Measurements from ENCODE around the gene NHSL2. TPM values are rescaled to one million over a fixed set of nuclear protein-coding genes. Genes with fewer than 3 reads are reported as not detected.

NHSL2 gene
- total RNA-seq, 1 donor from 2014 or later, result 4.0 TPM

GRCh38 chrX:72040506-72040905 is 129.9 kb downstream of the NHSL2 start:
- H3K27ac Mint-ChIP-seq, result no peak overlapping the region
- H3K9me3 Mint-ChIP-seq, result peaks cover 9% of the 10 kb centered on the region
- no peaks in the 10 kb centered on the region for H3K36me3 ChIP-seq

GRCh38 chrX:72041176-72041575 is 130.5 kb downstream of the NHSL2 start:
- Histone ChIP-seq H3K27ac (no peak overlapping the region), H3K9me3 (ENCODE audit: low read depth) (no peaks in the 10 kb centered on the region), H2AFZ (replicated peaks) (no peak overlapping the region), H3K4me2 (no peak overlapping the region), H3K4me1 (no peaks in the 10 kb centered on the region), H3K79me2 (ENCODE audit: low read depth) (no peaks in the 10 kb centered on the region), H3F3A (ENCODE audit: low read depth) (no peaks in the 10 kb centered on the region), H3K36me3 (no peaks in the 10 kb centered on the region), H3K9ac (no peak overlapping the region), H3K27me3 (no peaks in the 10 kb centered on the region), H3K4me3 (no peak overlapping the region), H4K20me1 (ENCODE audit: low read depth) (peaks cover 6% of the 10 kb centered on the region)
- no peak overlapping the region for H3K4me3 Mint-ChIP-seq
- no peaks in the 10 kb centered on the region for H3K27me3 Mint-ChIP-seq (ENCODE audit: insufficient read depth, low read depth)
- no peak overlapping the region for H3K27ac Mint-ChIP-seq
- TF ChIP-seq EZH2 (IDR thresholded peaks at IDR 0.05) (no peak), EZH2phosphoT487 (IDR thresholded peaks at IDR 0.05) (no peak), CTCF (IDR thresholded peaks at IDR 0.05) (no peak)
- DNase-seq (ENCODE audit: low spot score), result no peak
- peaks cover 5% of the 10 kb centered on the region for H3K36me3 Mint-ChIP-seq
- H3K4me1 Mint-ChIP-seq, result peaks cover 17% of the 10 kb centered on the region
- H3K9me3 Mint-ChIP-seq, result peaks cover 9% of the 10 kb centered on the region

More at GRCh38 chrX:72040506-72040905, 129.9 kb downstream of the NHSL2 start:
- TF ChIP-seq EZH2phosphoT487 (IDR thresholded peaks at IDR 0.05) (no peak), CTCF (IDR thresholded peaks at IDR 0.05) (no peak), EZH2 (IDR thresholded peaks at IDR 0.05) (no peak)
- H3K4me1 ChIP-seq, result no peaks in the 10 kb centered on the region
- no peak overlapping the region for H3K4me3 ChIP-seq
- Mint-ChIP-seq H3K27me3 (ENCODE audit: insufficient read depth, low read depth) (no peaks in the 10 kb centered on the region), H3K4me3 (no peak overlapping the region), H3K4me1 (peaks cover 10% of the 10 kb centered on the region), H3K36me3 (peaks cover 5% of the 10 kb centered on the region)
- H3K79me2 ChIP-seq (ENCODE audit: low read depth), result no peaks in the 10 kb centered on the region
- H3K4me2 ChIP-seq, result no peak overlapping the region
- H3K9ac ChIP-seq, result no peak overlapping the region
- H3F3A ChIP-seq (ENCODE audit: low read depth), result no peaks in the 10 kb centered on the region
- no peaks in the 10 kb centered on the region for H3K9me3 ChIP-seq (ENCODE audit: low read depth)
- H3K27me3 ChIP-seq, result no peaks in the 10 kb centered on the region
- no peak overlapping the region for H2AFZ ChIP-seq (replicated peaks)
- DNase-seq (ENCODE audit: low spot score), result no peak
- no peak overlapping the region for H3K27ac ChIP-seq
- peaks cover 4% of the 10 kb centered on the region for H4K20me1 ChIP-seq (ENCODE audit: low read depth)

GRCh38 chrX:72041871-72042851 is 131.5 kb downstream of the NHSL2 start:
- peaks cover 6% of the 10 kb centered on the region for H4K20me1 ChIP-seq (ENCODE audit: low read depth)
- no peak overlapping the region for H3K9ac ChIP-seq
- H3K4me1 ChIP-seq, result no peaks in the 10 kb centered on the region
- DNase-seq (ENCODE audit: low spot score), result no peak
- H3K36me3 Mint-ChIP-seq, result no peaks in the 10 kb centered on the region
- no peak overlapping the region for H3K4me3 Mint-ChIP-seq
- H3K27me3 Mint-ChIP-seq (ENCODE audit: insufficient read depth, low read depth), result peaks cover 2% of the 10 kb centered on the region
- H3K4me1 Mint-ChIP-seq, result peaks cover 22% of the 10 kb centered on the region
- H3K4me2 ChIP-seq, result no peak overlapping the region
- H3K79me2 ChIP-seq (ENCODE audit: low read depth), result no peaks in the 10 kb centered on the region
- no peak overlapping the region for H3K4me3 ChIP-seq
- TF ChIP-seq EZH2phosphoT487 (IDR thresholded peaks at IDR 0.05), result no peak
- H3F3A ChIP-seq (ENCODE audit: low read depth), result no peaks in the 10 kb centered on the region
- no peak overlapping the region for H2AFZ ChIP-seq (replicated peaks)
- H3K9me3 ChIP-seq (ENCODE audit: low read depth), result no peaks in the 10 kb centered on the region
- peak overlapping the region; percentile 42 for H3K27ac Mint-ChIP-seq
- H3K9me3 Mint-ChIP-seq, result peaks cover 2% of the 10 kb centered on the region
- no peaks in the 10 kb centered on the region for H3K36me3 ChIP-seq
- H3K27me3 ChIP-seq, result no peaks in the 10 kb centered on the region
- no peak overlapping the region for H3K27ac ChIP-seq

GRCh38 chrX:72042852-72043248 is 132.2 kb downstream of the NHSL2 start:
- no peaks in the 10 kb centered on the region for H3K36me3 Mint-ChIP-seq
- H3K4me1 Mint-ChIP-seq, result peaks cover 22% of the 10 kb centered on the region
- H3K27ac Mint-ChIP-seq, result no peak overlapping the region
- peaks cover 4% of the 10 kb centered on the region for H3K27me3 Mint-ChIP-seq (ENCODE audit: insufficient read depth, low read depth)
- H3K27ac ChIP-seq, result no peak overlapping the region
- TF ChIP-seq CTCF (IDR thresholded peaks at IDR 0.05), result no peak
- no peak for TF ChIP-seq EZH2 (IDR thresholded peaks at IDR 0.05)
- TF ChIP-seq EZH2phosphoT487 (IDR thresholded peaks at IDR 0.05), result no peak
- DNase-seq (ENCODE audit: low spot score), result no peak
- H2AFZ ChIP-seq (replicated peaks), result no peak overlapping the region
- no peak overlapping the region for H3K9ac ChIP-seq
- no peaks in the 10 kb centered on the region for H3K27me3 ChIP-seq
- no peaks in the 10 kb centered on the region for H3K4me1 ChIP-seq
- H3K4me2 ChIP-seq, result no peak overlapping the region
- no peak overlapping the region for H3K4me3 ChIP-seq
- H3K9me3 ChIP-seq (ENCODE audit: low read depth), result no peaks in the 10 kb centered on the region
- no peak overlapping the region for H3K4me3 Mint-ChIP-seq
- H3K79me2 ChIP-seq (ENCODE audit: low read depth), result no peaks in the 10 kb centered on the region
- no peaks in the 10 kb centered on the region for H3K36me3 ChIP-seq
- H3K9me3 Mint-ChIP-seq, result no peaks in the 10 kb centered on the region
- no peaks in the 10 kb centered on the region for H3F3A ChIP-seq (ENCODE audit: low read depth)
- H4K20me1 ChIP-seq (ENCODE audit: low read depth), result peaks cover 6% of the 10 kb centered on the region
